ENCODE data around the gene MITF.
"Not testable (repeated sequence)": the region's sequence is repeated elsewhere in the genome, so short reads cannot be mapped to it uniquely, and the experiment has no call there.

Gene MITF

DNA sequence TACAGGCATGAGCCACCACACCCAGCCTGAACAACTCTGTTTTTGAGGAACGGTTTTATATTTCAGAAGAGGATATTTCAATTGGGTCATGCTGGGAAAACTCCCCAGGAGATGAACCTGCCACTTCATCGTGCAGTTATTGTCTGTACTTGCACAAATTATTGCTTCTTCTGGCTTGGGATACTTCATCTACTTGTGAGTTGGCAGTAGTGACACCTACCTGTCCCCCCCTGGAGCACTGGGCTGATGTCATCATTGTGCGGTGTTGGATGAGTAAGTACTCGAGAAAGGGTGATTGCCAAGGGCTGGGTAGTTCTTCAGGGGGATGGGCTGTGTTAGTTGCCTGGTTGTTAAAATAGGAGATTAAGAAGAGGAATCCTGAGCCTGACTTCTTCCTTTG is 175.1 kb downstream of the MITF start:
- no peak for DNase-seq (ENCODE audit: low read depth)

DNA sequence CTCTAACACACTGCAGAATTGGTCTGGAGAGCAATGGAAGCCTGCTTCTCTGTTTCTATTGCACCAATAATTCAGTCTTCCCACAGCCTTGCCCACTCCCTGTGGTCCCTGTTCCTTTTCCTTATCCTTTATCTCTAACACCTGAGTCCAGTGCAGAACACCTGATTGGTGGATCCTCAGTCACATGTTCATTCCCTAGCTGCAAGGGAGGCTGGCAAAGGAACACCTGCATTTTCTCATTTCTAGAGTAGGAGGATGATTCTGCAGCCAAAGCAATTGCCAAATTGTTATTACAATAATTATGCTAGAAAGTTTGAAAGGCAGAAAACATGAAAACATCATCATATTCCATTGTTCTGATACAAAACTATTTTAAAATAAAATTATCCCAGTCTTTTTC is 176.5 kb downstream of the MITF start:
- DNase-seq (ENCODE audit: low read depth), result no peak

DNA sequence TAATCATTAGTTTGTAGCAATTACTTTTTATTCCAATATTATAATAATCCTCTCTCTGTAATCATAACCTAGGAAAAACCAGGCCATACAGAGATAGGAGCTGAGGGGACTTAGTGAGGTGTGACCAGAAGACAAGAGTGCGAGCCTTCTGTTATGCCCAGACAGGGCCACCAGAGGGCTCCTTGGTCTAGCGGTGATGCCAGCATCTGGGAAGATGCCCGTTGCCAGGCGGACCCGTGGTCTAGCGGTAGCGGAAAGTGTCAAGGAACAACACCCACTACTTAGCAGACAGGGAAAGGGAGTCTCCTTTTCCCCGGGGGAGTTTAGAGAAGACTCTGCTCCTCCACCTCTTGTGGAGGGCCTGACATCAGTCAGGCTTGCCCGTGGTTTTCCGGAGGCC is 180.7 kb downstream of the MITF start:
- not testable (repeated sequence) for DNase-seq (ENCODE audit: low read depth)

DNA sequence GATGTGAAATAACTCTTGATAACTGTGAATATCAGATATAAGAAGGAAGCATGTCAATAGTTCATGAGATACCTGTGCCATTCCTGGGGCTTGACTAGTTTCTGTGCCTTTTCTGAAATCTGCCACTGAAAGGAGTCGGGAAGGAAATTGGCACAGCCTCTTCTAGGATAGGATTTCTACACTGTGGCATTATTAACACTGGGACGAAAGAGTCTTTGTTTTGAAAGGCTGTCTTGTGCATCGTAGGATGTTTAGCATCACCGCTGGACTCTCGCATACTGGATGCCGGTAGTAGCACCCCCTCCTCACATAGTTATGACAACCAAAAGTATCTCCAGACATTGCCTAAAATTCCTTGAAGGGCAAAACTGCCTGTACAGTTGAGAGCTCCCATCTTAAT is 182.4 kb downstream of the MITF start:
- DNase-seq (ENCODE audit: low read depth), result no peak

DNA sequence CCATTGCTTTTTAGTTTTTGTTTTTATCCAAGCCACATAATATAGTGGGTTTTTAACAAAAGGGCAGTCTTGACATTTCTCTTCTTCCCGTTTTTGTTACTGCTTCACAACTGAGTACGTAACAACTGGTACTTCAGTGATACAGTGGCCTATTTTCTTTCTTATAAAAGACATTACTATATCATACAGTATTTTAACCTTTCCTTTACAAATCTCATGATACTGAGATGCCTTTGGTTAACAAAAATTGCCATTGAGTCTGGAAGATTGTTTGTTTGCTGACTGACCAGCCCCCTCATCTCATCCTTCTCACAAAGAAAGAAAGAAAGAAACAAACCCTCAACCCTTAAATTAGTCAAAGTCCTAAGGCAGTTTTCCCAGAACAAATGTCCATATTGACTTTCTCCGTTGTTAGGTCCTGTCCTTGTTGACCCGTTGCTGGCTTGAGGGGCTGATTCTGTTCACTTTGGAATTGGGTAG is 183.3 kb downstream of the MITF start:
- no peak for DNase-seq (ENCODE audit: low read depth)

DNA sequence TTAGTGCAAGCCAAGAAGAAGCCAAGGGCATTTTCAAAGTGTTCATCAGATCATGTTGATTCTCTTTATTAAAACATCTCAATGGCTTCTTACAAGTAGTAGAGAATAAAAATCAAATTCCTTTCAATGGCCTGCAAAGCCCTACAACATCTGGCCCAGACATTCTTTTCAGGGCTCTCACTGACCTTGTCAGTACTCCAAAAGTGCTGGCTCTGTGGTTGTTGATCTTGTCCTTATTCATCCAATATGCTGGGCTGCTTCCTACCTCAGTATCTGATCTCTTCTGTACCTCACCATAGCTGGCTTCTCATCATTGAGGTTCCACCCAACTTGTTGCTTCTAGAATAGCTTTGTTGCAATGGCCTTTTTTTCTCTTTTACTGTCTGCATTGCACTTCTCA is 186.2 kb downstream of the MITF start:
- no peak for DNase-seq (ENCODE audit: low read depth)

DNA sequence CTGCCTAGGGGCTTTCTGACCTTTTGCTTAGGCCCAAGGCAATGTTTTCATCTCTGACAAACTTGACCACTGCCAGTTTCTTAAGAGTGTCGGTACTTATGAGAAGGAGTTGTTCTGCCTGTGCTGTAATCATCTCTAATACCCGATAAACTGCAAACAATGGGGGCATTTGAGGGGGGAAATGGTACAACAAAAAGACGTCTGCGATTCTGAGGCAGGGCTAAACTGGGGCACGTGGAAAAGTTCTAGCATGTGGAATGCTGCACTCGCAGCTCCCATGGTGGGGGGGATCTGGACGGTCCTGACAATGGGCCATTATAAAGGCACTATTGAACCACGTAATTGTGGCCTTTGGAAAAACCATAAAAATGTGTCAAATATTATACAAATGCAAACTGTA is 187.1 kb downstream of the MITF start:
- DNase-seq (ENCODE audit: low read depth), result no peak

DNA sequence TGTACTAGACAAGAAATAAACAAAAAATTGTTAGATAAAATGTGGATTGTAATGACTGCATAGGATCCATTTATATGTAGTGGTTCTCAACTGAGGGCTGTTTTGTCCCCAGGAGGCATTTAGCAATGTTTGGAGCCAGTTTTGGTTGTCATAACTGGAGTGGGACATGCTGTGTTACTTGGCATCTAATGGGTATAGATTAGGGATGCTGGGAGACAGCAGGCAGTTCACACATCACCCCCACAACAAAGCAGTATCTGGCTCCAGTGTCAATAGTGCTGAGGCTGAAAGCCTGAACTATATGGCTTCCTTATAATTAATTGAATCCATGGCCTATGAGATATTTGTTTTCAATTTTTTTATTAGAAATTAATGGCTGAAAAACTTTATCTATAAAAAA is 188.3 kb downstream of the MITF start:
- DNase-seq (ENCODE audit: low read depth), result no peak

DNA sequence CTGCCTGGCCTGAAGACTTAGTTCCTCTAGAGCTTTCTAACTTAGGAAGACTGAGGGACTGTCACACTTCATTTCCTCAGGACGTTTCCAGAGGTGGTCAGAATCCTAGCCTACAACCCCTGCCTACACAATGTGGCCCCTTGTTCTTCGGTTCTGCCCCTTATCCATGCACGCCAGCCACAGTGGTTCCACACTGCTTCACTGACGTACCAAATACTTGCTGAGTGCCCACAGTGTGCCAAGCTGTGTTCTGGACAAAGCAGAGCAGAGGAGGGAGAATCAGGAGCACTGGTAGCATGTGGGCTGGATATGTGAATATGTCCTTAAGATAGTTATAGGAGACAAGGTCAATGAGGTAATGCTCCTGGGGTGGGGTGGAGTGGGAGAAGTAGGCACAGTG is 189.8 kb downstream of the MITF start:
- DNase-seq (ENCODE audit: low read depth), result no peak

DNA sequence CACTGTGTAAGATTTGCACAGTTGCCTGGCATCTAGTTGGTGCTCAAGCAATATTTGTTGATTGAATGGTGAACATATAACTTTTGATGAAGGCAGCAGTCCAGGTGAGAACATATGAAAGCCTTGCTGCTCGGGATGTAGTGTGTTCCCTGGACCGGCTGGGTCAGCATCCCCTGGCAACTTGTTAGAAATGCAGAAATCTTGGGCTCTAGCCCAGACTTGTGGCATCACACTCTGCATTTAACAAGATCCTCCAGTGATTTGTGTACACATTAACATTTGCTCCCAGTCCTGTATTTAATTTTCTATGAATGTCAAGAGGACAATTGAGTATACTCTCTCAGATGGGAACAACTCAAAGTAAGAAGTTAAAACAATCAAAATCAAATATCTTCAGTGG is 191.3 kb downstream of the MITF start:
- DNase-seq (ENCODE audit: low read depth), result no peak

DNA sequence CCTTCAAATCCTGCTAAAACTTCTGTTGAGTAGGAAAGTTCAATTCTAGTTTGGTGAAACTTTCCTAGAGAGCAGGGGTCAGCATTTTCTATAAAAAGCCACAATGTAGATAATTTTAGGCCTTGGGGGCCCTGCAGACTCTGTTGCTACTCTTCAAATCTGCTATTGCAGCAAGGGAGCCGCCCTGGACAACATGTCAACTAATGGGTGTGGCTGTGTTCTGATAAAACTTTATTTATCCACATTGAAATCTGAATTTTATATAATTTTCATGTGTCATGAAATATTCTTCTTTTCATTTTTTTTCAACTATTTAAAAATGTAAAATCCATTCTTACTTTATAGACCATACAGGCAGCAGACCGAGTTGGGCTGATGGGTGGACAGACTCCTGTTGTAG is 192.8 kb downstream of the MITF start:
- no peak for DNase-seq (ENCODE audit: low read depth)

DNA sequence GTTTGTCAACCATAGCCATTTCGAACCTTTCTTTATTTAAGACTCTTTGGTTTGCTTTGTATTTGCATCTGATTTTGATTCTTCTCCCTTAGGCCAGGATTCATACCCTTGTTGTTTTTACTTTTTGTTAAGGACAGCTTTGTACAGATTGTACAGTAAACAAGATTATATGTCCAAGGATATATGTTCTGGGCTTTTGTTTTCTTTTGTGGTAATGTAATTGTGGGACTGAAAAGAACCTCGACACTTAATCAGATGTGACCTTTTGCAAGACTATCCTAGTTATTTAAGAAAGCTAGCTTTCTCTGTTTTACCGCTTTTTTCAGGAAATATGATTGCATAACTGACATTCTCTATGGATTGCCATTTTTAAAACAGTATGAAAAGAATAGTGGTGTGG is 193.2 kb downstream of the MITF start:
- no peak for DNase-seq (ENCODE audit: low read depth)

DNA sequence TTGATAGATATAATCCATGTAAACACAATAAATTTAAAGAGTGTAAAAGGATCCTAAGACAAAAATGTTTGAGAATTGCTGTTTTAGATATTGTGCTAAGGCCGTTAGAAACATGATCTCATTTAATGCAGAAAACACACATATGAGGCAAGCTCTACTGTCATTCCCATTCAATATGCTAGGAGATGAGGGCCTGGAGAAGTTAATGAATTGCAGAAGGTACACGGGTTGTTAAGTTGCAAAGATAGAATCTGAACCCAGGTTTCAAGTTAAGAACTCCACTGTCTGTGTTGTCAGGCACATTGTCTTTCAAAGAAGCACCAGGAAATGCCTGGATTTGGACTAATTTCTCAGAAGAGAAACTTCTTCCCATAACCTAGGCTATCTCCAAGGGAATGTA is 195.1 kb downstream of the MITF start:
- DNase-seq (ENCODE audit: low read depth), result no peak

DNA sequence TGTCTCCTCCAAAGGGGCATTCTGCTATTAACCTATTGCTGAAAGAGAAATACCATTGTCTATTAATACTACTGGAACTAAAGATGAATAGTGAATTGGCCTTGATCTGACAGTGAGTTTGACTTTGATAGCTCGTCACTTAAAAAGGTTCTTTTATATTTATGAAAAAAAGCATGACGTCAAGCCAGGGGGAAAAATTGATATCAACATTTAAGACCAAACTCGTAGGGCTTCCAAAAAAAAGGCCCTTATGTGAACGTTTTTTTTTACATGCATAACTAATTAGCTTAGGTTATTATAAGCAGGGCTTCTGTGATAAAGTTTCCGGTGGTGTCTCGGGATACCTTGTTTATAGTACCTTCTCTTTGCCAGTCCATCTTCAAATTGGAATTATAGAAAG is 197.0 kb downstream of the MITF start:
- DNase-seq (ENCODE audit: low read depth), result no peak

DNA sequence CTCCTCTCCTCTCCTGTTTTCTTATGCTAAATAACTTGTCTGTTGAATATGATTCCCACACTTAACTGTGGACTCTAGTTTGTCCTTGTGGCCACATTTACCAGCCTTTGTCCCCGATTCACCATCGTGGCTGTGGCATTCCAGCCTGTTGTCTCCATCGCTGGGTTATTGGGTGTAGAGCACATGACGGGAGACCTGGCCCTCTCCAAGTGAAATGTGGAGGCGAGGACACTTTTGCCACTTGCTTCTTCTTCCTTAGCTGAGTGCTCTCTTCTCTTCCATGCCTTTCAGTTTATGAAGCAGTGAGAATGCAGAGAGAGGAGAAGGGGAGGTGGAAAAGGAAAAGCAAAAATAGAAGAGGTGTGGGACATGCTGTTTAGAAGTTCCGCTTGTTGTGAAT is 198.8 kb downstream of the MITF start:
- no peak for DNase-seq (ENCODE audit: low read depth)

DNA sequence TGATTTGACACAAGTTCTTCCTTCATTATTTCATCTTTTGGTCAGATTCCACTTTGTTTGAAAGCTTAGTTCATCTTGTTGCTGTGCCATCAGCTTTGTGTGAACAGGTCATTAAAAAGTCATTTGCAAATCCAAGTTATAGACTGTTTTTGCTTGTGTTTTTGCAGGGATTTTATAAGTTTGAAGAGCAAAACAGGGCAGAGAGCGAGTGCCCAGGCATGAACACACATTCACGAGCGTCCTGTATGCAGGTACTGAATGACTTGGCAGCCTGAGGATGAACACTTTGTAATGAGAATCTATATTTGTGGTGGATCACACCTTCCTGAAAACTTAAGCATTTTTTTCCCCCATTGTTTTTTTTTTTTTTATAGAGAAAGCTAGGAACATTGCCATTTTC is 199.7 kb downstream of the MITF start:
- no peak for DNase-seq (ENCODE audit: low read depth)

DNA sequence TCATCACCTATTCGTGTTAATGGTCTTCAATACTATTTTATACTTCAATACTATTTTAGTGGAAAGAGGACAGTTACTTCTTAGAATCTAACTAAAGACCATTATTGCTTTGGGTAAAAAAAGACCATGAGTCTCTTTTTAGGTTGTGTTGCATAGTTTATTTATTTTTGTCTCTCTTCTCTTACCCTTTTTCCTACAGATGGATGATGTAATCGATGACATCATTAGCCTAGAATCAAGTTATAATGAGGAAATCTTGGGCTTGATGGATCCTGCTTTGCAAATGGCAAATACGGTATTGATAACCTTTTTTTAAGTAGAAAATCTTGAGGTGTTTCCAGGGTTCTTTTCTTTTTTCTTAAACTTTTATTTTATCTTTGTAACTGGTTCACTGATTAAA is 201.8 kb downstream of the MITF start:
- no peak for DNase-seq (ENCODE audit: low read depth)

DNA sequence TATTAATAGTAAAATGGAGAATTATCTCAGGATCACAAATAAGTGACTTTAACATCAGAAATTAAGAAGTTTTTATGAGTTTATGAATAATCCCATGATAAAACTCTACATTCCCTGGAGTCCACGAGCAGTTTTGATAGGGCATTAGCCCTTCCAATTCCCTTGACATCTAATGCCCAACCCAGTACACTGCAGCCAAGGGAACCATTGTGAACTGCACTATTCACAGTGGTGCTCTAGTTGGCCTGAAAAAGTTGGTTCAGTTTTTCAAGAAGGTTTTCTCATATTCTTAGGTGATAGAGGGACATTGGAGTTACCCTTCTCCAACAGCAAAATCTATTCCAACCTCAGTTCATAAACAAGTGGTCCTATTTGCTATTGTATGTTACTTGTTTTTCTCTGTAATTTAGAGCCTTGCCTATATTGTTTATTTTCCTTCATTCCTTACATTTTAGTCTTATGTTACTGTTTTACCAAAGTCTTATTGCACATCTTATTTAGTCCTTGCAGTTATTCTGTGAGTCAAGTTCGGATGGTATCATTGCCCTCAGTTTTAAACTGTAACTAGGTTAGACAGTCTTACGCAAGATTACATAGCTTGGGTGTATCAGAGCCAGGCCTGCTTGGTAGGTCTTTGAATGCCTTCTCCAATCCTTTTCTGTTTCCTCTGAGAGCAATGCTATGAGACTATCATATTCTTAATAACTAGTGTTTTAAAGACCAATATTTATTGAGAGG is 202.3 kb downstream of the MITF start:
- no peak for DNase-seq (ENCODE audit: low read depth)

DNA sequence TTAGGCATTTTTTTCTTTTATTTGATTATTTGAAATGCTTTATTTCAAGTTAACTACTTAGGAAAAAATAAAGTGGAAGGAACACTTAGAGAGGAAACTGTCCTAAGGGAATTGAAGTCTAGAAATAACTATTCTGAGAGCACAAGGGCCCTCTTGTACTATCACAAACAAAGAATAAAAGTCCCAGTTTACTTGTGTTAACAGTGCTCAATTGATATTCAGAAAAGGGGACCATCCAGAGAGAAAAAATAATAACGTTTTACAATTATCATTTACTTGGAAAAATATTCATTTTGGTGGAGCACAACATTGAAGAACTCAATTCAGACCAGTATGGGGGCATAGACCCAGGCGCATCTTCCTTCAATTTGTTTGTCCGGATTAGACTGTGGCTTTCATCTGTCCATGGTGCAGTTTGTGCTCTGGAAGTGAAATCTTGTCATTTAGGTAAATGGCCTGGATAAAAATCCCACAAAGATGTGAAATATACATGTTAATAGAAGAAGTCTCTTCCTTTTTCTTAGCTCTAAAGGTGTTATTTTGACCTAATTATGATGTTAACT is 205.7 kb downstream of the MITF start:
- DNase-seq (ENCODE audit: low read depth), result no peak

DNA sequence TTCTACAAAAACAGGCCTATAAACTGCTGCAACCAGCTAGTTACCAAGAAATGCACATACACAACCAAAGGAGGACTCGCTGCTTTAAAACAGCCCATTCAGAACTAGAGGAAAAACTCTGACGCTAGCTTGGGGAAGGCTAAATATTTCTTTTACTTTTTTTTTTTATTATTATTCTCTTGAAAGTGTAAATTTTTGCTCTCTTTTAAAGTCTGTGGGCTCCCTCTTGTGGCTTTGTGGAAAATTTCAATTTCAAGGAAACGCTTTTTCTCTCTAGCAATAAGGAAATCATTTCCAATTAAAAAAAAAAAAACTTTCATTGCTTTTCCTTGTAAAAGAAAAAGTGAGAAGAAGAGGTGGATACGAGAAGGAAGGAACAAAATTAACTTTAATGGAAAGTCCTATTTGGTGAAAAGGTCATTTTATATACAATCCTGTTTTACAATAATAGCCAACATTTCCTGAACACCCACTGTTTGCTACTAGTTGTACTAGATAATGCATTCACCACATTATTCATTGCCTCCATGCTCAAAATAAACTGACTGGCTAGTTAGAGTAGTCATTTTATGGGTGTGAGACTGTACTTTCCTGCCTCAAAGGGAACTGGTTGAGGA is 209.1 kb downstream of the MITF start:
- peak; percentile 24 for DNase-seq (ENCODE audit: low read depth)

DNA sequence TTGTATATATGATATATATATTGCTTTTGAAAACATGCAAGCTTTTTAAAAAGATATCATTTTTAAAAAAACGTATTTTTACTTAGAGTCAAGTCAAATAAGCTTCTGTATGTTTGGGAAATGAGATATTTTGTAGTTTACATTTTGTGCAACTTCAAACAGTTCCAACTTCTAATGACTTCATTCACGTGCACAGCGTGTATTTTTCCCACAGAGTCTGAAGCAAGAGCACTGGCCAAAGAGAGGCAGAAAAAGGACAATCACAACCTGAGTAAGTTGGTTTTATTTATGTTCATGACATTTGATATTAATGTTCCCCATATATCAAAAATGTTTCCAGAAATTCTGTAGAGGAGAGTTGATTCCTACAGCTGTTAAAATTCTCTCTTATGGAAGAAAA is 212.4 kb downstream of the MITF start:
- no peak for DNase-seq (ENCODE audit: low read depth)

DNA sequence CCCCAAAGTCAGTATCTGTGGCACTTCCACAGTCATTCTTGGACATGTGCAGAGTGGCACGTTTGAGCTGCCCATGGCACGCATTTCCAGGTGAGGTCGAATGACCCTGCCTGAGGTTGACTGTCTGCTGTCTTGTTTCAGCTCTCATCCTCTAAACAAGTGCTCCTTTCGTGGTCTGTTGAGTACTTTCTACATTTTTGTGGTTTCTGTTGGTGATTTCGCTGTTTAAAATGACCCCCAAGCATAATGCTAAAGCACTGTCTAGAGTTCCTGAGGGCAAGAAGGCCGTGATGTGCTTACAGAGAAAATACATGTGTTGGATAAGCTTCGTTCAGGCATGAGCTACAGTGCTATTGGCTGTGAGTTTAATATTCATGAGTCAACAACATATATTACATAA is 220.3 kb downstream of the MITF start:
- DNase-seq (ENCODE audit: low read depth), result no peak

DNA sequence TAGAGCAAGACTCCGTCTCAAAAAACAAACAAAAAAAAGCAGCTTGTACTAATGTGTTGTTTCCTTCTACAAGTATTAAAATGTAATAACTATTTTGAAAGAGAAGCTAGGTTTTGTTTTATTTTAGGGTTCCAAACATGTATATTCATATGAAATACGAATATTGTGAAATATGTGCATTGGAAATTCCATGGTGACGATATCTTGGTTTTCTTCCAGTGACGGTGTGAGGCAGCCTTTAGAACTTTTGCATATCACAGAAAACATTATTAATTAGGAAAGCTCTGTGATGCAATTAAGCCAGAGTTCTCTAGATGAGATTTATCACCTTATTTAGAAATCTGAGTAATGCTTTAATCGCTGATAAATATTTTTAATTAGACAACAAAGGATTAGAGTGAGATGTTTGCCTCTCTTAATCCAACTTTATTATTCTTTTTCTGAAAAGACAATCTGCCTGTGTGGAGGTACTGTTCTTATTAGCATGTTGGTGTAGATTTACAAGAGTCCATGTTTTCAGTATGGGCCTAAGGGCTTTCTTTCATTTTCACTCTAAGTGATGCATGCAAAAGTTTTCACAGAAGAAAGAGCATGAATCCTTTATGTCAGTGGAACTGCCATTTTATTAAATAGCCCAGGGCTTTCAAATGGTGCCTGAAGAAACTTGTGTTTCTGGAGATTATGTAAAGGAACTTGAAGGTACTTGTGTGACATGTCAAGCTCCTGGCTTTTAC is 222.6 kb downstream of the MITF start:
- DNase-seq (ENCODE audit: low read depth), result no peak

Measured in HS-5 (cell line).